ENCODE results near the gene RIMBP3C.
"Not testable (repeated sequence)": the region's sequence is repeated elsewhere in the genome, so short reads cannot be mapped to it uniquely, and the experiment has no call there.

Gene RIMBP3C

GRCh38 chr22:21526705-21527500 lies 24.4 kb downstream of the RIMBP3C start:
- DNase-seq (ENCODE audit: low read depth in 2 of 2, low spot score in 1 of 2) = not testable (repeated sequence)

- peak in 1 of 2 donors; percentile 43 for DNase-seq (ENCODE audit: low read depth in 2 of 2, low spot score in 1 of 2)
These were observed 34.1 kb downstream of the RIMBP3C start for GRCh38 chr22:21516970-21517764.

- DNase-seq (ENCODE audit: low read depth in 2 of 2, low spot score in 1 of 2) = not testable (repeated sequence)
These were observed 34.7 kb downstream of the RIMBP3C start for GRCh38 chr22:21516522-21516921.

GRCh38 chr22:21515234-21515633 lies 36.0 kb downstream of the RIMBP3C start:
- DNase-seq (ENCODE audit: low read depth in 2 of 2, low spot score in 1 of 2) = not testable (repeated sequence)

- not testable (repeated sequence) for DNase-seq (ENCODE audit: low read depth in 2 of 2, low spot score in 1 of 2)
These were observed 37.1 kb downstream of the RIMBP3C start for GRCh38 chr22:21514117-21514516.

- DNase-seq (ENCODE audit: low read depth in 2 of 2, low spot score in 1 of 2) = not testable (repeated sequence)
These were observed 39.2 kb downstream of the RIMBP3C start for GRCh38 chr22:21512022-21512421.

GRCh38 chr22:21510397-21510796 lies 40.9 kb downstream of the RIMBP3C start:
- not testable (repeated sequence) for DNase-seq (ENCODE audit: low read depth in 2 of 2, low spot score in 1 of 2)

GRCh38 chr22:21499623-21500506 lies 51.4 kb downstream of the RIMBP3C start:
- not testable (repeated sequence) for DNase-seq (ENCODE audit: low read depth in 2 of 2, low spot score in 1 of 2)

- DNase-seq (ENCODE audit: low read depth in 2 of 2, low spot score in 1 of 2) = not testable (repeated sequence)
These were observed 52.8 kb downstream of the RIMBP3C start for GRCh38 chr22:21498489-21498888.

- not testable (repeated sequence) for DNase-seq (ENCODE audit: low read depth in 2 of 2, low spot score in 1 of 2)
These were observed 53.3 kb downstream of the RIMBP3C start for GRCh38 chr22:21497984-21498383.
